SU-DHL-6 (cell line): ENCODE measurements around the gene LCE5A.

Source experiments
- H2AFZ ChIP-seq: fragments of 200-600 bp; sonication (generic); 2 replicates; pipeline ENCODE4 v1.6.1; 2014; ENCODE audit warnings: low read depth, mild to moderate bottlenecking, moderate library complexity, mixed read lengths, antibody characterized with exemption, low read length; ENCODE audit not compliant: severe bottlenecking
- H3F3A ChIP-seq: fragments of 200-600 bp; shearing (Covaris generic); 2 replicates; pipeline ENCODE4 v1.6.0; 2016; ENCODE audit warnings: antibody characterized with exemption, mild to moderate bottlenecking; ENCODE audit not compliant: insufficient read depth
- H3K27ac ChIP-seq: fragments of 200-600 bp; sonication (generic); 2 replicates; pipeline ENCODE4 v1.5.1; 2016; ENCODE audit warnings: low read depth, mild to moderate bottlenecking, low read length, moderate library complexity, mixed read lengths
- H3K27me3 ChIP-seq: fragments of 200-600 bp; sonication (generic), shearing (Covaris generic); 2 replicates; pipeline ENCODE4 v1.6.0; 2014; ENCODE audit warnings: mild to moderate bottlenecking, low read length
- H3K36me3 ChIP-seq: fragments of 200-600 bp; sonication (generic); 2 replicates; pipeline ENCODE4 v1.6.1; 2014; ENCODE audit warnings: mild to moderate bottlenecking, low read length, mixed read lengths
- H3K4me2 ChIP-seq: fragments of 300-600, 200-600 bp; shearing (Covaris generic), sonication (generic); 2 replicates; pipeline ENCODE4 v1.6.0; 2014; ENCODE audit warnings: low read length, low read depth, mild to moderate bottlenecking; ENCODE audit not compliant: poor library complexity, severe bottlenecking
- H3K4me3 ChIP-seq: fragments of 200-600 bp; sonication (generic); 2 replicates; pipeline ENCODE4 v1.5.1; 2014; ENCODE audit warnings: antibody characterized with exemption, low read length, mild to moderate bottlenecking, mixed read lengths; ENCODE audit not compliant: insufficient read depth, poor library complexity, severe bottlenecking
- H3K79me2 ChIP-seq: fragments of 200-600 bp; sonication (generic); 2 replicates; pipeline ENCODE4 v1.6.1; 2014; ENCODE audit warnings: mild to moderate bottlenecking, low read length, moderate library complexity; ENCODE audit not compliant: insufficient read depth
- H3K9ac ChIP-seq: fragments of 200-600 bp; sonication (generic); 2 replicates; pipeline ENCODE4 v1.7.0; 2014; ENCODE audit warnings: mild to moderate bottlenecking, low read length
- H3K9me2 ChIP-seq: fragments of 200-600 bp; sonication (generic); replicated peaks from 2 replicates; pipeline ENCODE4 v1.6.1; 2014; ENCODE audit warnings: low read length; ENCODE audit not compliant: insufficient read depth
- H3K9me3 ChIP-seq: fragments of 200-600 bp; sonication (generic); 2 replicates; pipeline ENCODE4 v1.6.1; 2014; ENCODE audit warnings: low read length, mixed read lengths; ENCODE audit not compliant: insufficient read depth
- H4K20me1 ChIP-seq: fragments of 200-600 bp; sonication (generic); 2 replicates; pipeline ENCODE4 v1.6.1; 2014; ENCODE audit warnings: low read depth, mild to moderate bottlenecking, antibody characterized with exemption, low read length, moderate library complexity, mixed read lengths
- EZH2phosphoT487 ChIP-seq: fragments of 200-600 bp; sonication (generic), shearing (Covaris generic); conservative IDR thresholded peaks from 2 replicates; pipeline ENCODE4 v1.6.1; 2018; ENCODE audit warnings: mild to moderate bottlenecking, antibody characterized with exemption, low read length, moderate library complexity, mixed read lengths
- TF ChIP-seq, protein P1 (sequence below): fragments of 200-600 bp; sonication (generic); IDR thresholded peaks from one replicate; pipeline ENCODE4 v1.5.1; 2017; ENCODE audit warnings: antibody characterized with exemption, mild to moderate bottlenecking, low read length, moderate library complexity; ENCODE audit not compliant: insufficient read depth, poor library complexity, severe bottlenecking

Gene LCE5A, protein sequence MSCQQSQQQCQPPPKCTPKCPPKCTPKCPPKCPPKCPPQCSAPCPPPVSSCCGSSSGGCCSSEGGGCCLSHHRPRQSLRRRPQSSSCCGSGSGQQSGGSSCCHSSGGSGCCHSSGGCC

DNA sequence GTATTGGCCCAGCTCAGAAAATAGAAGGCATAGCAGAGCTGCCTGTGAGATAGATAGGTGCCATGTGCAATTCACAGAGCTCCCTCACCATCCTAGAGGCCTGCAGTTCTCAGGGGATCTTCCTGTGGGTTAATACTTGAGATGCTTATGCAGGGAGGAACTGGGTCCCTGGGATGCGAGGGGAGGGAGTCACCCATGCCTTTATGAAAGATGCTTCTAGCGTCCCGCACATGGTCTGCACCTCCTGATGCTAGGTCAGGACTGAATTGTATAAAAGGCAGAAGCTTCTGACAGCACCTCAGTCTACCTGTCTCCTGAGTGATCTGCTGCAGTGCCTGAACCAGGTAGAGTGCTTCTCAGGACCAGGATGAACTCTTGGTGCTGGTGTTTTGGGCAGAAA is at the start of gene LCE5A:
Gene LCE5A (plus strand): TSS at position 301 of the 400 bp plus-strand sequence. CDS start 732 bp downstream, outside the sequence.
- no peak within 1 kb of the TSS for H3K4me3 ChIP-seq
- H3K9me3 ChIP-seq: no peaks in the 10 kb centered on the region
- no peak within 1 kb of the TSS for H3K27ac ChIP-seq
- H2AFZ ChIP-seq: no peak within 1 kb of the TSS
- TF ChIP-seq, protein P1, sequence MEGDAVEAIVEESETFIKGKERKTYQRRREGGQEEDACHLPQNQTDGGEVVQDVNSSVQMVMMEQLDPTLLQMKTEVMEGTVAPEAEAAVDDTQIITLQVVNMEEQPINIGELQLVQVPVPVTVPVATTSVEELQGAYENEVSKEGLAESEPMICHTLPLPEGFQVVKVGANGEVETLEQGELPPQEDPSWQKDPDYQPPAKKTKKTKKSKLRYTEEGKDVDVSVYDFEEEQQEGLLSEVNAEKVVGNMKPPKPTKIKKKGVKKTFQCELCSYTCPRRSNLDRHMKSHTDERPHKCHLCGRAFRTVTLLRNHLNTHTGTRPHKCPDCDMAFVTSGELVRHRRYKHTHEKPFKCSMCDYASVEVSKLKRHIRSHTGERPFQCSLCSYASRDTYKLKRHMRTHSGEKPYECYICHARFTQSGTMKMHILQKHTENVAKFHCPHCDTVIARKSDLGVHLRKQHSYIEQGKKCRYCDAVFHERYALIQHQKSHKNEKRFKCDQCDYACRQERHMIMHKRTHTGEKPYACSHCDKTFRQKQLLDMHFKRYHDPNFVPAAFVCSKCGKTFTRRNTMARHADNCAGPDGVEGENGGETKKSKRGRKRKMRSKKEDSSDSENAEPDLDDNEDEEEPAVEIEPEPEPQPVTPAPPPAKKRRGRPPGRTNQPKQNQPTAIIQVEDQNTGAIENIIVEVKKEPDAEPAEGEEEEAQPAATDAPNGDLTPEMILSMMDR: no peak
- no peak for TF ChIP-seq EZH2phosphoT487
- no peaks in the 10 kb centered on the region for H3K27me3 ChIP-seq
- no peaks in the 10 kb centered on the region for H3F3A ChIP-seq
- H3K9ac ChIP-seq: no peak within 1 kb of the TSS
- H3K36me3 ChIP-seq: no peaks in the 10 kb centered on the region
- no peaks in the 10 kb centered on the region for H3K9me2 ChIP-seq
- no peaks in the 10 kb centered on the region for H3K79me2 ChIP-seq
- H3K4me2 ChIP-seq: no peak within 1 kb of the TSS
- H4K20me1 ChIP-seq: no peaks in the 10 kb centered on the region

DNA sequence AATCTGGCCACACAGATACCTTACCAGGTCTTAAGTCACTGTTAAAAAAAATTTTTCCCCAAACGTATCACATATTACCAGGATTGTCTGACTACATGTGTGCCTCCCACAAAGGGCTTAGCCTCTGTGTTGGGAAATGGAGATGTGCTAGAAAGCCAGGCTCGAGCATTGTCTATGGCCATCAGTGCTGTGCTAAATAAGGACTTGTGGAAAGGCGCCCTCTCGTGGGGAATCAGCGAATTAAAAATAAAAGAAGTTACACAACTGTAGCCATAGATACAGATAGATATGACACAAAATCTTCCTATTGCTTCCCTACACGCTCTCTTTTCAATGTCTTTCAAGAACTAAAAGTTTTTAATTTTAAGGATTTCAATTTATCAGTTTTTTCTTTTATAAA is 49.1 kb upstream of the LCE5A start:
- Histone ChIP-seq H3K9me2 (no peaks in the 10 kb centered on the region), H3K4me2 (no peak overlapping the region), H2AFZ (no peak overlapping the region), H3K27me3 (no peaks in the 10 kb centered on the region), H3F3A (no peaks in the 10 kb centered on the region; the same call in 1 of the 2 replicates), H3K36me3 (no peaks in the 10 kb centered on the region), H4K20me1 (no peaks in the 10 kb centered on the region), H3K9me3 (no peaks in the 10 kb centered on the region), H3K79me2 (no peaks in the 10 kb centered on the region), H3K27ac (no peak overlapping the region), H3K9ac (no peak overlapping the region), H3K4me3 (no peak overlapping the region)
- TF ChIP-seq, protein P1: peak; percentile 40
- TF ChIP-seq EZH2phosphoT487: no peak

DNA sequence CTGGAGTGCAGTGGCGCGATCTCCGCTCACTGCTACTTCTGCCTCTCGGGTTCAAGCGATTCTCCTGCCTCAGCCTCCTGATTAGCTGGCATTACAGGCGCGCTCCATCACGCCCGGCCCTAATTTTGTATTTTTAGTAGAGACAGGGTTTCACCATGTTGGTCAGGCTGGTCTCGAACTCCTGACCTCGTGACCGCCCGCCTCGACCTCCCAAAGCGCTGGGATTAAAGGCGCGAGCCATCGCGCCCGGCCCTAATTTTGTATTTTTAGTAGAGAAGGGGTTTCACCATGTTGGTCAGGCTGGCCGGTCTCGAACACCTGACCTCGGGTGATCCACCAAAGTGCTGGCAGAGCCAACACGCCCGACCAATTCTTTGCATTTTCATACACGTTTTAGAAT is 48.0 kb upstream of the LCE5A start:
- Histone ChIP-seq H3K27me3 (peaks cover 3% of the 10 kb centered on the region; the same call in 1 of the 2 replicates), H3K36me3 (no peaks in the 10 kb centered on the region), H2AFZ (no peak overlapping the region), H3K79me2 (no peaks in the 10 kb centered on the region), H3K9me3 (no peaks in the 10 kb centered on the region), H3K4me3 (no peak overlapping the region), H3F3A (no peaks in the 10 kb centered on the region; the same call in 1 of the 2 replicates), H3K27ac (no peak overlapping the region), H3K9ac (no peak overlapping the region), H4K20me1 (no peaks in the 10 kb centered on the region), H3K4me2 (no peak overlapping the region), H3K9me2 (no peaks in the 10 kb centered on the region)
- no peak for TF ChIP-seq EZH2phosphoT487
- TF ChIP-seq, protein P1: no peak
